MCF 10A (cell line): Measurements from ENCODE around the gene ZNF652. TPM values are rescaled to one million over a fixed set of nuclear protein-coding genes. Genes with fewer than 3 reads are reported as not detected.
A peak's percentile ranks its signal among the peaks of the same experiment; 100 is the strongest.

Source experiments
- BruUV-seq: library from RNA; stranded (reverse); fragments of 400-500 nt; replicated peaks from 2 replicates; lab custom pipeline; 2021; lab: Mats Ljungman, UMichigan
- CTCF ChIA-PET: fragments of 300-600 bp; sonication (Branson Sonifier 250); formaldehyde crosslinking; extraction: SDS; loops from one replicate; lab custom pipeline; 2021; ENCODE audit warnings: antibody characterized with exemption, inconsistent platforms; lab: Yijun Ruan, JAX
- POLR2A ChIA-PET: fragments of 300-600, 350-650 bp; sonication (Branson Sonifier 250); formaldehyde crosslinking; extraction: SDS; loops from one replicate; lab custom pipeline; 2020; ENCODE audit warnings: antibody characterized with exemption, inconsistent platforms; lab: Yijun Ruan, JAX
- DNase-seq: peaks from one replicate; pipeline ENCODE4 v3.0.0-alpha.2; 2018; ENCODE audit not compliant: unreplicated experiment
- H3K27ac Mint-ChIP-seq: one replicate; pipeline ENCODE4 v1.8.0; 2022; ENCODE audit warnings: mild to moderate bottlenecking, low read depth, mixed read lengths; ENCODE audit not compliant: unreplicated experiment
- H3K27me3 Mint-ChIP-seq: one replicate; pipeline ENCODE4 v1.8.0; 2022; ENCODE audit warnings: mixed read lengths; ENCODE audit not compliant: insufficient read depth, unreplicated experiment
- H3K36me3 Mint-ChIP-seq: one replicate; pipeline ENCODE4 v1.8.0; 2022; ENCODE audit warnings: mild to moderate bottlenecking, moderate library complexity, mixed read lengths; ENCODE audit not compliant: insufficient read depth, unreplicated experiment
- H3K4me1 Mint-ChIP-seq: one replicate; pipeline ENCODE4 v1.8.0; 2022; ENCODE audit warnings: mixed read lengths; ENCODE audit not compliant: insufficient read depth, unreplicated experiment
- H3K4me3 Mint-ChIP-seq: one replicate; pipeline ENCODE4 v1.8.0; 2022; ENCODE audit warnings: mild to moderate bottlenecking, moderate library complexity, mixed read lengths; ENCODE audit not compliant: unreplicated experiment
- H3K9me3 Mint-ChIP-seq: one replicate; pipeline ENCODE4 v1.8.0; 2022; ENCODE audit warnings: mixed read lengths; ENCODE audit not compliant: unreplicated experiment
- intact Hi-C: fragments of 100-400 bp; cut with micrococcal nuclease; formaldehyde crosslinking; loops from 2 replicates; pipeline ENCODE4 v1.14.1; 2022
- total RNA-seq: library from RNA; stranded (reverse); gene quantifications from 2 replicates; pipeline ENCODE4 v1.2.3, GENCODE V29; 2022
- TF ChIP-seq, protein P1 (sequence below): fragments of 200-600 bp; IDR thresholded peaks from one replicate; pipeline ENCODE4 v1.8.0; 2022; ENCODE audit warnings: antibody characterized with exemption, mild to moderate bottlenecking; ENCODE audit not compliant: unreplicated experiment

ZNF652 gene
- total RNA-seq, 1 experiment from 2014 or later, result 18.8 TPM

DNA sequence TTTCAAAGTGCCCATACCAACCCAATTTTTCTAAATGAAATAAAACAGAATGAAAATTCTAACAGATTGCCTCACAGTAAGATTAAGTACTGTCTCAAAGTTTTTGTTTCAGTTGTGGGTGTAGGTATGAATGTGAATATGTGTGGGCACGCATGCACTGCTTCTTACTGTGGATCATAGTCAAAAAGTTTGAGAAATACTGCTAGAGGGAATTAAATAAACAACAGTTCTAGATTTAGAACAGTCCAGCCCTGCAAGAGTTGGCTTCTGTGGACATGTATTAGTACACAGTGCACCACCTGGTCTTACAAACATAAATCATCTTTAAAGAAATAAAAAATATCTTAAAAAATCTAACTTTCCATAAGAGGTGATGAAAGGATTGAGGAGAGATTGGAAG, 8.4 kb downstream of the ZNF652 start:
- peaks cover 18% of the 10 kb centered on the region for H3K4me1 Mint-ChIP-seq
- no peak for DNase-seq
- no peak overlapping the region for H3K27ac Mint-ChIP-seq
- H3K27me3 Mint-ChIP-seq, result no peaks in the 10 kb centered on the region
- CTCF ChIA-PET, result interaction anchor here (0.6 to 1.2 kb wide), 3 partner anchors 18 to 126 kb away, joined by 3 to 5 read pairs (median 3); no protein-coding TSS in a partner anchor
- POLR2A ChIA-PET, result no interaction called here
- no peak overlapping the region for H3K4me3 Mint-ChIP-seq
- peaks cover 7% of the 10 kb centered on the region for H3K36me3 Mint-ChIP-seq
- BruUV-seq, result no TSS peak
- intact Hi-C loops, result no loop called here
- no peaks in the 10 kb centered on the region for H3K9me3 Mint-ChIP-seq
- TF ChIP-seq, protein P1, sequence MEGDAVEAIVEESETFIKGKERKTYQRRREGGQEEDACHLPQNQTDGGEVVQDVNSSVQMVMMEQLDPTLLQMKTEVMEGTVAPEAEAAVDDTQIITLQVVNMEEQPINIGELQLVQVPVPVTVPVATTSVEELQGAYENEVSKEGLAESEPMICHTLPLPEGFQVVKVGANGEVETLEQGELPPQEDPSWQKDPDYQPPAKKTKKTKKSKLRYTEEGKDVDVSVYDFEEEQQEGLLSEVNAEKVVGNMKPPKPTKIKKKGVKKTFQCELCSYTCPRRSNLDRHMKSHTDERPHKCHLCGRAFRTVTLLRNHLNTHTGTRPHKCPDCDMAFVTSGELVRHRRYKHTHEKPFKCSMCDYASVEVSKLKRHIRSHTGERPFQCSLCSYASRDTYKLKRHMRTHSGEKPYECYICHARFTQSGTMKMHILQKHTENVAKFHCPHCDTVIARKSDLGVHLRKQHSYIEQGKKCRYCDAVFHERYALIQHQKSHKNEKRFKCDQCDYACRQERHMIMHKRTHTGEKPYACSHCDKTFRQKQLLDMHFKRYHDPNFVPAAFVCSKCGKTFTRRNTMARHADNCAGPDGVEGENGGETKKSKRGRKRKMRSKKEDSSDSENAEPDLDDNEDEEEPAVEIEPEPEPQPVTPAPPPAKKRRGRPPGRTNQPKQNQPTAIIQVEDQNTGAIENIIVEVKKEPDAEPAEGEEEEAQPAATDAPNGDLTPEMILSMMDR, result no peak

DNA sequence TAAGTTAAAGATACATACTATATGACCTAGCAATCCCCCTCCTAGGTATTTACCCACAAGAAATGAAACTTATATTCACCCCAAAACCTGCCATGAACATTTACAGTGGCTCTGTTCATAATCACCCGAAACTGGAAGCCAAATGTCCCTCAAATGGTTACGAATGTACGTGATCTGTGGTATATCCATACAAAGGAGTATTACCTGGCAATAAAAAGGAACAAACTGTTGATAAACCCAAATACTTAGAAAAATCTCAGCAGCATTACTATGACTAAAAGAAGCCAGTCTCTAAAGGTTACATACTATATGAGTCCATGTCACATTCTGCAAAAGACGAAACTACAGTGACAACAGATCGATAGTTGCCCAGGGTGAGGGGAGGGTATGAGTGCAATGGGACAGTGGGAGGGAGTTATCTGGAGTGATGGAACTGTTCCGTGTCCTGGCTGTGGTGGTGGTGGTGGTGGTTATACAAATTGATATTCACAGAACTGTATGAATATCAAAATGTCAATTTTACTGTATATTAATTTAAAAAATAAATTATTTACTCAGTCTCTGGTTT, 9.4 kb downstream of the ZNF652 start:
- ChIA-PET CTCF (interaction anchor here (0.8 to 1.0 kb wide), 2 partner anchors 9 to 24 kb away, joined by 3 to 5 read pairs; no protein-coding TSS in a partner anchor), POLR2A (interaction anchor here (0.8 to 1.4 kb wide), 3 partner anchors 8 to 10 kb away, joined by 4 to 7 read pairs (median 6); partner anchors contain the start of gene ZNF652)
- Mint-ChIP-seq H3K36me3 (peaks cover 14% of the 10 kb centered on the region), H3K9me3 (no peaks in the 10 kb centered on the region), H3K4me3 (no peak overlapping the region), H3K4me1 (peaks cover 9% of the 10 kb centered on the region), H3K27ac (no peak overlapping the region), H3K27me3 (no peaks in the 10 kb centered on the region)
- DNase-seq, result no peak
- intact Hi-C loops, result no loop called here
- TF ChIP-seq, protein P1, result no peak
- no TSS peak for BruUV-seq

DNA sequence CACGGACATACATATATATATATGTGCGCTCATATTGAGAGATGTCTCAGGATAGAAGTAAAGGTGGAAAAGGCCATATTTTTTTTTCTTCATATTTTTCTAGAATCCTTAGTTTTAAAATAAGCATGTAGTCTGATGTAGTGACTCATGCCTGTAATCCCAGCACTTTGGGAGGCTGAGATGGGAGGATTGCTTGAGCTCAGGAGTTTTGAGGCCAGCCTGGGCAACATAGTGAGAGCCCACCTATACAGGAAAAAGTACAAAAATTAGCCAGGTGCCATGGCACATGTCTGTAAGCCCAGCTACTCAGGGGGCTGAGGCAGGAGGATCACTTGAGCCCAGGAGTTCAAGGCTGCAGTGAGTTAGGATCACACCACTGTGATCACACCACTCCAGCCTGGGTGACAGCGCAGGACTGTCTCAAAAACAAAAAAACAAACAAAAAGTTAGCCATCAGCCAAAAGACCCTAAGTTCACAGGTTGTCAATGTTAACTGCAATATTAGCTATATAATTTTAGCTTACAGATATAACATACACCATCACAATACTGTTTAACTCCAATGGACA, 10.4 kb downstream of the ZNF652 start:
- H3K4me1 Mint-ChIP-seq, result peaks cover 6% of the 10 kb centered on the region
- no peaks in the 10 kb centered on the region for H3K27me3 Mint-ChIP-seq
- intact Hi-C loops, result no loop called here
- no peak for DNase-seq
- H3K9me3 Mint-ChIP-seq, result no peaks in the 10 kb centered on the region
- POLR2A ChIA-PET, result interaction anchor here (0.8 to 1.4 kb wide), 3 partner anchors 9 to 11 kb away, joined by 4 to 7 read pairs (median 6); partner anchors contain the start of gene ZNF652
- TF ChIP-seq, protein P1, result no peak
- CTCF ChIA-PET, result interaction anchor here (1.0 kb wide), 2 partner anchors 10 to 95 kb away, joined by 3 to 5 read pairs; no protein-coding TSS in a partner anchor
- no TSS peak for BruUV-seq
- peaks cover 14% of the 10 kb centered on the region for H3K36me3 Mint-ChIP-seq
- no peak overlapping the region for H3K27ac Mint-ChIP-seq
- no peak overlapping the region for H3K4me3 Mint-ChIP-seq

DNA sequence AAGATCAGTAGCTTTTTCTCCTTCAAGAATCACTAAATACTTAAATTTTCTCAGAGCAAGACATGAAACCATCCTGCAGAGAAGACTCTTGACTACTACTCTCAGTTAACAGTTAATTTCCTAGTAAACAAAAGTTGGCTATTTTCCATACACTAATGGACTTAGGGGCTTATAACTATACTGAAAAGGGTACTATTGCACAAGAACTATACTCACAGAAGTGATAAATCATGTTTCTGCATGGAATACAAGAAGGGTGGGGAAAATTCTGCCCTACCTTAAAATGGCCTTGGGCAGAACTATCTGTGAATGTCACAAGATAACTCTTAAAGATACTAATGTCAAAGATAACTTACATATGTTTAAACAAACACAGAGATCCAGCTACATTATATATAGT, 12.5 kb downstream of the ZNF652 start:
- no peak overlapping the region for H3K4me3 Mint-ChIP-seq
- TF ChIP-seq, protein P1, result no peak
- CTCF ChIA-PET, result interaction anchor here (1.0 to 1.5 kb wide), 3 partner anchors 19 to 34 kb away, joined by 3 to 6 read pairs (median 4); no protein-coding TSS in a partner anchor
- no peaks in the 10 kb centered on the region for H3K27me3 Mint-ChIP-seq
- H3K9me3 Mint-ChIP-seq, result no peaks in the 10 kb centered on the region
- H3K27ac Mint-ChIP-seq, result peak overlapping the region; percentile 19
- no TSS peak for BruUV-seq
- no peak for DNase-seq
- peaks cover 18% of the 10 kb centered on the region for H3K36me3 Mint-ChIP-seq
- intact Hi-C loops, result no loop called here
- POLR2A ChIA-PET, result interaction anchor here (0.6 to 2.4 kb wide), 4 partner anchors 11 to 799 kb away, joined by 3 to 24 read pairs (median 4); no protein-coding TSS in a partner anchor
- H3K4me1 Mint-ChIP-seq, result peaks cover 6% of the 10 kb centered on the region
